NCI-H82 treated with DMSO at 0.1 percent for 48 hours (cell line): ENCODE measurements around the gene FAM3C.
"Not testable (repeated sequence)": the region's sequence is repeated elsewhere in the genome, so short reads cannot be mapped to it uniquely, and the experiment has no call there.

ENCODE experiments used
- DNase-seq: peaks from one replicate; lab custom pipeline; 2025; ENCODE audit not compliant: unreplicated experiment; lab: John Stamatoyannopoulos, UW

Gene FAM3C

GRCh38 chr7:121334376-121334775 is 61.7 kb downstream of the FAM3C start:
- no peak for DNase-seq

DNA sequence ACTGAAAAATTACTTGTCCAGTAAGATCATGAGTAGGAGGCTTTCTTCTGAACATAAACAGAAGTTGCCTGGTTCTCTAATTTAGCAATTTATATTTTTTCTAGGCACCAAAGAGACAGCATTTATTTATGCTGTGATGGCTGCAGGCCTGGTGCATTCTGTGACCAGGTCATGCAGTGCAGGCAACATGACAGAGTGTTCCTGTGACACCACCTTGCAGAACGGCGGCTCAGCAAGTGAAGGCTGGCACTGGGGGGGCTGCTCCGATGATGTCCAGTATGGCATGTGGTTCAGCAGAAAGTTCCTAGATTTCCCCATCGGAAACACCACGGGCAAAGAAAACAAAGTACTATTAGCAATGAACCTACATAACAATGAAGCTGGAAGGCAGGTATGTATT is 64.5 kb downstream of the FAM3C start:
- no peak for DNase-seq

DNA sequence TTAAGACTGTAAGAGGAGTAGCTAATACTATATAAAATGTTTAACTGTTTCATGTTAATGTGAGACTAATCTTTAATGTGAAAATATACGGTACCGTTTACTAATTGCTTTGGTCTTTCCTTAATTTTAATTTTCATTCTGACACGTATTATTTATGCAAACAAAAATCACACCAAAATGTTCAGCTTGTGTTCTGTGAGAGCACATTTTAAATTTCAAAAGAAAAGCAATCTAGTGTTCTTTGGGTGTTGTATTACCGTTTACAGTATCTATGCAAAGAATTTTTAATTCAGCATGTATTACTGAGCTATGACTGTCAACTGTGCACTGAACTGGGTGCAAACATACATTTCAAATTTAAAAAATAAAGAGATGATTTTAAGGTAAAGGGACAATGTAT is 65.1 kb downstream of the FAM3C start:
- DNase-seq, result no peak

DNA sequence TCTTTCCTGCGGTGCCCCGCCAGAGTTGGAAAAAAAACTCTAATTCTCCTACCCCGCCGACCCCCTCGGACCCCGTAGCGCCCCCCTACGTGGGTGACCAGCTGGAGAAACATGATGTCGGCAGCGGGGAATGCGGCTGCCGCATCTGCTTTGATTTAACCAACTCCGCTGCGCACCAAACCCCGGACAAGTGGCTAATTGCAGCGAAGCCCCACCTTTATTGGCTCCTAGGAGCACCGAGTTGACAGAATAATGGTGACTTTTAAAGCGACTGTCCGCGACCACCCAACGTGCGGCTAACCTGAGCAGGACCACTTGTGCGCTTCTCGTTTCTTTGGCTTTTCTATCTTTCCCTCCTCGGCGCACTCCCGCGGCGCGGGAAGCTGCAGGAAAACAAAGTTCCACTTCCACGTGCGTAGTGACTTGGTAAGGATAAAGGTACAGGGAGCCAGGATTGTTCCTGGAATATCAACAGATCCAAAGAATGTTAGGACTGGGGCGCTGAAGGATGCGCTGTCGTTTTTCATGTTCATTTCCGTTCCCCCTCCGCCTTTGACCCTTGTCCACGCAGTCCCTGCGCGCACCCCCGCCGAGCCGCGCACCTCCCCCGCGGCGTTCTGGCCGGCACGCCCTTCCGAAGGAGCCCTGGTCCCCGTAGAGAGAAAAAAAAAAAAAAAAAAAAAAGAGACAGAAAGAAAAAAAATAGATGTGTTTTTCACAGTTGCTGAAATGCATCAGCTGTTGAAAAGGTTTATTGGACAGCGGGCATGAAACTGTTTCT is 65.9 kb downstream of the FAM3C start:
- DNase-seq, result no peak

GRCh38 chr7:121329191-121330052 is 66.7 kb downstream of the FAM3C start:
- no peak for DNase-seq

GRCh38 chr7:121328508-121329190 is 67.5 kb downstream of the FAM3C start, which contains the start of gene WNT16:
Gene WNT16, plus strand, starts transcription at chr7:121329000. Its CDS starts 293 bp downstream, at chr7:121329293.
- DNase-seq, result no peak

DNA sequence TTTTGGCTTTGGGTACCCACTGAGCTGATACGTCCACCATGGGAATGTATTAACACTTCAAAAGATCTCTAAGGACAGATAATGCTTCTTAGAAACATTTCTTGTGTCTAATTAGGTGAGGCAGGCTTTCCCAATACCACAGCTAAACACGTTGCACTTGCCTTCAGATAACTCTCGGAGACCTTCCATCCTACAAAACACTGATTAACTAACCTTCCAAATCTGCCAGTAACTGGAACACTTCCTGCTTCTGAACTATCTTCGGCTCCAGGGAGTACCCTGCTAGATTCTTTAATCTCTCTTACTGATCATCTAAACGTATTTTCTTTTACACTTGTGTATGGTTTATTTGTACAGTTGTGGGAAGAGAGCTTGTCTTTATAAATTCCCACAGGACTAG is 68.4 kb downstream of the FAM3C start:
- DNase-seq, result no peak

DNA sequence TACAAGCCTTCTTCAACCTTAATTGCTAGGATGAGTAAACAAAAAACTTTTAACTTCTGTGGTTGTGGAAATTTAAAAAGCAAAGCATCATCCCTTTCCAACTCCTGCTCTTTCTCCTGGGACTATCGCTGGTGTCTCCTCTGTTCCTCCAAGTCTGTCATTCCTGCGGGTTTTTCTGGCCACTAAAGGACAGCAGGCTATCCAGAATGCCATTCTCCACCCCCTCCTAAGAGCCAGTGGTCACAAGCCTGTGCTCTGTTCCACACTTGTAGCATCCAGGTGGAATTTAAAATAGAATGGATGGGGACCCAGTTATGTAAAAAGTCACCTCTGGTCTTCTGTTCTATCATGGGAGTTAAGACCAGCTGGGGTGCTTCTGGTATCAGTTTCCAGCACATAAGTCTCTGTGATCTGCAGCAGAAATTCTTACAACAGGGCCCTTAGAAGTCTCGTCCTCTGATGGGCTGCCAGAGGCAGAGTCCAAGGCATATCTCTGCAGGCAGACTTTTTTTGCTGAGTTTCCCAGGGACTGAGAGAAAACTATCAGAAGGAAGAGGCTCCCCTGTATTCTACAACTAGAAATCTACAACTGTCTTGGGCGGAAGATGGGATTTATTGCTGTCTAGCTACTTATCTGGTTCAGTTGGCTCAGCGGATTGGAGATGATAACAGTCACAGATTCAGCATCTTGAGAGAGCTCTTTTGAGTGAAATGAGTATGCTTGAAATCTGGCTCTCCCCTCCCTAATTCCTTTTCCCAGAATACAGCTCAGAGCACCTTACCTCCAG is 72.4 kb downstream of the FAM3C start:
- no peak for DNase-seq

GRCh38 chr7:121322460-121322859 is 73.6 kb downstream of the FAM3C start:
- DNase-seq, result no peak

DNA sequence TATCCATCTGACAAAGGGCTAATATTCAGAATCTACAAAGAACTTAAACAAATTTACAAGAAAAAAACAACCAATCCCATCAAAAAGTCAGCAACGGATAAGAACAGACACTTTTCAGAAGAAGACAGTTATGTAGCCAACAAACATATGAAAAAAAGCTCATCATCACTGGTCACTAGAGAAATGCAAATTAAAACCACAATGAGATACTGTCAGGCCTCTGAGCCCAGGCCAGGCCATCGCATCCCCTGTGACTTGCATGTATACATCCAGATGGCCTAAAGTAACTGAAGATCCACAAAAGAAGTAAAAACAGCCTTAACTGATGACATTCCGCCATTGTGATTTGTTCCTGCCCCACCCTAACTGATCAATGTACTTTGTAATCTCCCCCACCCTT is 80.9 kb downstream of the FAM3C start:
- not testable (repeated sequence) for DNase-seq

- peak; percentile 50 for DNase-seq
Measured at GRCh38 chr7:121313793-121314676, 82.1 kb downstream of the FAM3C start.

- no peak for DNase-seq
Measured at GRCh38 chr7:121313220-121313792, 82.8 kb downstream of the FAM3C start.

GRCh38 chr7:121307021-121307574 is 89.0 kb downstream of the FAM3C start:
- no peak for DNase-seq

GRCh38 chr7:121306565-121306964 is 89.5 kb downstream of the FAM3C start:
- DNase-seq, result no peak

DNA sequence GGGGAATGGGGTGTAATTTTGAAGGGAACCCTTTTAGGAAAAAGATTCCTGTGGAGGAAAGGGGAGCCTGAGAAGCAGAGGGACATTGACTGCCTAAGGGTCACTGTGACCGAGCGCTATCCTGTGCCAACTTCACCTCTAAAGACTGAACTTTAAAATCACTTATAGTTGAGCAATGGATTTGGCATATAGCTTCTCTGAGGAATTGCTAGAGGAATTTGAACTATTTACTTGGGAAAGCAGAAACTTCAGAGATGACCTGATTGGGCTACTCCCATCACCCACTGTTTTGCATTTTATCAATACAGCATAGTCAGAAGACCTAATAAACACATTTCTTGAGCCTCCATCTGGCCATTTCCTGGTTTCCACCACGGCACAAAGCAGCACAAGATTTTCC is 91.0 kb downstream of the FAM3C start:
- DNase-seq, result no peak

DNA sequence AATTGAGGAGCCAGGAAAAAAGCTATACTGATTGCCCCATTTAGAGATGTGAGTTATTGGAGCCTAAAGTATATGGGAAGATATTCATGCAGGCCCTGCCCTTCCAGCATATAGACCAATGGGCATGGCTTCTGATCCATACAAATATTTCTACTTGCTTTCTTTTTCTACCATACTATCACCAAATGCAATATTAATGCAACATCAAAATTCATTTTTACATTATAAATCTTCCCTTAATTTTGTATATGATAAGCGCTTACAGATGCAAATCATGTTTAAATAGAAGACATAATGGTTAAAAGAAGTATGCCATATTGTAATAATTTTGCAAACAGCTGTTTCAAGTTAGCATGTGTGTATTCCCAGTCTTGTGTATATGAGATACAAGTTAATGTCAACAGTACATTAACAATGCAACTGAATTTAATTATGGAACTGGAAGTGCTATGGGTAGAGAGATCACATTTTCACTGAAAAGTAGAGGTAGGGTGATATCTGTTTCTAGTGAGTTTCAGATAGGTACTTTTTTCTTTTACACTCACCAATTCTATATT is 91.9 kb downstream of the FAM3C start:
- DNase-seq, result no peak

GRCh38 chr7:121303422-121304101 is 92.5 kb downstream of the FAM3C start:
- DNase-seq, result no peak

- no peak for DNase-seq
Measured at GRCh38 chr7:121302214-121302745, 93.8 kb downstream of the FAM3C start.
